Colonic mucosa (tissue), 4 donors: ENCODE results near the gene KCNJ16. TPM values are rescaled to one million over a fixed set of nuclear protein-coding genes. Genes with fewer than 3 reads are reported as not detected.

Experiments used
- DNase-seq: peaks from one replicate; pipeline ENCODE4 v3.0.0-alpha.2; 2020
- H3K27ac ChIP-seq: fragments of 200-600 bp; one replicate; pipeline ENCODE4 v1.8.0; 2021
- H3K27me3 ChIP-seq: fragments of 200-600 bp; one replicate; pipeline ENCODE4 v1.8.0; 2021
- H3K36me3 ChIP-seq: fragments of 200-600 bp; one replicate; pipeline ENCODE4 v1.8.0; 2021
- H3K4me1 ChIP-seq: fragments of 200-600 bp; one replicate; pipeline ENCODE4 v1.8.0; 2021; ENCODE audit warnings: mild to moderate bottlenecking
- H3K4me3 ChIP-seq: fragments of 200-600 bp; one replicate; pipeline ENCODE4 v1.8.0; 2021
- H3K9ac ChIP-seq, 2 donors: one replicate each; pipeline ENCODE4 v1.7.0; 2013; ENCODE audit warnings: control low read depth in 2 of 2, low read depth in 2 of 2, low read length in 2 of 2
- H3K9me3 ChIP-seq: fragments of 200-600 bp; one replicate; pipeline ENCODE4 v1.8.0; 2021
- intact Hi-C: fragments of 100-400 bp; cut with DNase I; formaldehyde crosslinking; loops from one replicate; pipeline ENCODE4 v1.14.1; 2022
- total RNA-seq, 2 donors: library from RNA; stranded (reverse); fragmentation: NEBNext Ultra II Directional in 1 of 2; extraction: Animal tissue kit (Norgen Biotek cat#: 25700) in 1 of 2; gene quantifications; one replicate each; pipeline ENCODE4 v1.2.1, GENCODE V29; 2021
- TF ChIP-seq, protein P1 (sequence below): fragments of 200-600 bp; IDR thresholded peaks from one replicate; pipeline ENCODE4 v1.8.0; 2022; ENCODE audit warnings: antibody characterized with exemption, mild to moderate bottlenecking
- donor health status: healthy.
- donor health status: DM: no; HTN: no; CAD: no.
- donor health status: DM: no; HTN: no; CAD: no.

The KCNJ16 gene
- total RNA-seq, 2 donors from 2014 or later = 0.20 to 0.35 TPM

DNA sequence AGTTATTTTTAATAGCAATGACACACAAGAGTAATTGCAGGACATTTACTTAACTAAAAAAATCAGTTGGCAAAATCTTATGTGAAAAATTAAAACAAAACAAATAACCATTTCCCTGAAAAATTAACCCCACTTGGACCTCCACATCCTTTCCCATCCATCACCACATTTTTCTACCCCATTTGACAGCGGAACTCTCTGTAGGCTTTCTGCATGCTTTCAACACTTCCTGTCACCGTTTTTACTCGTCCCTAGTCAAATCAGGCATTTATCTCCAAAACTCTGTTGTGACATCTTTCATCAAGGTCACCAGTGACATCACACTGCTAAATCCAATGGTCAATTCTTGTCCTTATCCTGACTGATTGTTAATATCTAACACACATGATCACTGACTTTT lies 27.5 kb downstream of the KCNJ16 start:
- no peaks in the 10 kb centered on the region for H3K4me1 ChIP-seq
- no peaks in the 10 kb centered on the region for H3K27me3 ChIP-seq
- no peak overlapping the region for H3K4me3 ChIP-seq
- intact Hi-C loops = no loop called here
- no peak overlapping the region for H3K27ac ChIP-seq
- TF ChIP-seq, protein P1, sequence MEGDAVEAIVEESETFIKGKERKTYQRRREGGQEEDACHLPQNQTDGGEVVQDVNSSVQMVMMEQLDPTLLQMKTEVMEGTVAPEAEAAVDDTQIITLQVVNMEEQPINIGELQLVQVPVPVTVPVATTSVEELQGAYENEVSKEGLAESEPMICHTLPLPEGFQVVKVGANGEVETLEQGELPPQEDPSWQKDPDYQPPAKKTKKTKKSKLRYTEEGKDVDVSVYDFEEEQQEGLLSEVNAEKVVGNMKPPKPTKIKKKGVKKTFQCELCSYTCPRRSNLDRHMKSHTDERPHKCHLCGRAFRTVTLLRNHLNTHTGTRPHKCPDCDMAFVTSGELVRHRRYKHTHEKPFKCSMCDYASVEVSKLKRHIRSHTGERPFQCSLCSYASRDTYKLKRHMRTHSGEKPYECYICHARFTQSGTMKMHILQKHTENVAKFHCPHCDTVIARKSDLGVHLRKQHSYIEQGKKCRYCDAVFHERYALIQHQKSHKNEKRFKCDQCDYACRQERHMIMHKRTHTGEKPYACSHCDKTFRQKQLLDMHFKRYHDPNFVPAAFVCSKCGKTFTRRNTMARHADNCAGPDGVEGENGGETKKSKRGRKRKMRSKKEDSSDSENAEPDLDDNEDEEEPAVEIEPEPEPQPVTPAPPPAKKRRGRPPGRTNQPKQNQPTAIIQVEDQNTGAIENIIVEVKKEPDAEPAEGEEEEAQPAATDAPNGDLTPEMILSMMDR = no peak
- no peak overlapping the region for H3K9ac ChIP-seq
- no peaks in the 10 kb centered on the region for H3K36me3 ChIP-seq
- DNase-seq = no peak
- no peaks in the 10 kb centered on the region for H3K9me3 ChIP-seq

DNA sequence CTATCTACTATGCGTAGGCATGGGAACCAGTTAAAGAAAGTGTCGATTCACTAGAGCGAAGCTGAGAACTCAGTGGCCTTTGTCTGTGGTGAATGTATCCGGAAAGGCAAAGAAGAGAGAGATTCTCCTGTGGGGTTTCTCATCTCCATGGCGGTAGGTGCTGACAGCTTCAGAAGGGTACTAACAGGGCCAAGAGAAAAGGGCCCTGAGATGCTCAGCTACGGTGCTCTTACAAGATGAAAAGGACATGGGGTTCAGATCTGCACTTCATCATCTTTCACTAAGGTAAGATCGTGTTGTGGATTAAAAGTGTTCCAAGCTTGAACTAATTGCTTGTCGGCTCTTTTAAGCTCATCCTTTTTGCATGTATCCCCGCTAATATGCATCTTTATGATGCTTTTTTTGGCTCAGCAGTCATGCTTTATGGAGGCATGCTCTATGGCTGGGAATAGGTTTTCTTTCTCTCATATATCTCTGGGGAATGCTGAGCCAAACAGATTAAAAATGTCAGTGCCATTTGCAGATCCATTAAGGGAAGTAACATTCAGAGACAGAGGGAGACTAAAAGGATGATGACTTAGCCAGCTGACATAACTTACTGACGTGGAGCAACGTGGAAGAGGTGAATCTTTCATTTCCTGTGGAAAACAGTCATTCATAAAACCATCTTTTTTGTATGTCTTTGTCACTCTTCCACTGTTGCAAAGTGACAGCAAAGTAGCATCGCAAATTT lies 29.9 kb downstream of the KCNJ16 start:
- intact Hi-C loops = no loop called here
- H3K4me1 ChIP-seq = no peaks in the 10 kb centered on the region

DNA sequence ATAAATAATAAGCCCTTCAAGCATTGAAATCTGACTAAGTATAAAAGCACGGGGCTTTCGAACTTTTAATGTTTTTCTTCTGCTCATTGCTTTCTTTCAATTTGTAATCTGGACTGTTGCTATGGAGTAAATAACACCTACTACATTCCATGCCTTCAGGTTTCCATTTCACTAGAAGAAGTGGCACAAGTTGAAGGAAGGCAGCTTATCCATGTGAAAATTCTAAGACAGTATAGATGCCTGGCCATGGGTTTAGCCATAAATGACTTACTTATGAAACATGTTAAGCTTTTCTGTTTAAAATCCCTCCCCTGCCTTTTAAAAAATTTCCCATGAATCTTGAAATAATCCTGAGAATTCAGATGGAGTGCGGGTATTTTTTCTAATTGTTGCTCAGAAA lies 30.6 kb downstream of the KCNJ16 start:
- H3K9ac ChIP-seq = no peak overlapping the region
- H3K4me1 ChIP-seq = no peaks in the 10 kb centered on the region
- intact Hi-C loops = no loop called here
- TF ChIP-seq, protein P1 = no peak
- H3K36me3 ChIP-seq = no peaks in the 10 kb centered on the region
- no peak for DNase-seq
- H3K27me3 ChIP-seq = no peaks in the 10 kb centered on the region
- H3K27ac ChIP-seq = no peak overlapping the region
- H3K9me3 ChIP-seq = no peaks in the 10 kb centered on the region
- no peak overlapping the region for H3K4me3 ChIP-seq

More for the DNA sequence above, 29.9 kb downstream of the KCNJ16 start:
- H3K36me3 ChIP-seq = no peaks in the 10 kb centered on the region
- TF ChIP-seq, protein P1 = no peak
- no peaks in the 10 kb centered on the region for H3K27me3 ChIP-seq
- no peaks in the 10 kb centered on the region for H3K9me3 ChIP-seq
- no peak overlapping the region for H3K9ac ChIP-seq
- H3K27ac ChIP-seq = no peak overlapping the region
- no peak overlapping the region for H3K4me3 ChIP-seq
- DNase-seq = no peak

DNA sequence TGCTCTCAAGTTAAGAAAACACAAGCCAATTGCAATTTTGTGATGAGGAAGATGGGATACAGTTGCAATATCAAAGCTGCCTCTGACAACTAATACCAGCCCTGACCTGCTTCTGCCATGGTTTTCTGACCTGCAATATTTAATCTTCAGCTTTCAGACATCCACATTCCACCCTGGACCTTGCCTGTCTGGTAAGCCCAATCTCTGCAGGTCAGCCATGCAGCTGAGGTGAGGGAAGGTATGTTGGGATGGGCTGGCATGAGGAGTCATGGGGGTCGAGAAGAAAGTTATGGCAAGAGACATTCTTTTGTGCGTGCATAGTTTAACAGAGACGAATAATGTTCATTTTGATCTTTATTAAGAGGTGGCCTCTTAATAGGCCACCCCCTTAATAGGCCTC lies 31.5 kb downstream of the KCNJ16 start:
- Histone ChIP-seq H3K9ac (no peak overlapping the region), H3K4me3 (no peak overlapping the region), H3K9me3 (no peaks in the 10 kb centered on the region), H3K27ac (no peak overlapping the region), H3K4me1 (no peaks in the 10 kb centered on the region), H3K27me3 (no peaks in the 10 kb centered on the region), H3K36me3 (no peaks in the 10 kb centered on the region)
- no peak for DNase-seq
- TF ChIP-seq, protein P1 = no peak
- intact Hi-C loops = no loop called here

DNA sequence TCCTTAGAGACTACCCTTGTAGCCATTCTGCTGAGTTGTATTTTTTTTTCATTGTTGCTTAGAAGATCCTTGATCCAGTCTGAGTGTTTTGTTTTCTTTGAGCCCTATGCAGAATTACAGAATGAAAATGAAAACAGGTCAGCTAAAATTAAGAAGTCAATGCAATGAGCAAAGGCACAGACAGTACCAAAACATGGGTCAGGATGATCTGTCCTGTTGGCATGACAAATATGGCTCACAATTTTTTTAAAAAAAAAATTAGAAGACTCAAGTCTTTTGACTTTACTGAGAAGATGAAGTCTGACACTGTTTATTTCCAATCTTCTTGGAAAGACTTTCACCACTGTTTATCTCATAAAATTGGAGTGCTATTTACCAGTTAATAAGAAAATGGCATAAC lies 32.4 kb downstream of the KCNJ16 start:
- no peak overlapping the region for H3K9ac ChIP-seq
- no peak overlapping the region for H3K27ac ChIP-seq
- H3K27me3 ChIP-seq = no peaks in the 10 kb centered on the region
- no peak overlapping the region for H3K4me3 ChIP-seq
- H3K4me1 ChIP-seq = no peaks in the 10 kb centered on the region
- DNase-seq = no peak
- intact Hi-C loops = no loop called here
- TF ChIP-seq, protein P1 = no peak
- no peaks in the 10 kb centered on the region for H3K9me3 ChIP-seq
- no peaks in the 10 kb centered on the region for H3K36me3 ChIP-seq
